Measurements from ENCODE around the gene MED29. TPM values are rescaled to one million over a fixed set of nuclear protein-coding genes. Genes with fewer than 3 reads are reported as not detected.

Gene MED29
- total and polyA plus RNA-seq, 2 of the 13 experiments (the other 11 are each of a cell fraction or from before 2014, with no cell fraction given): 14.0 to 19.7 TPM

- 0 out of 2 replicates have a peak, but pooled peaks have one; percentile 34 for TF ChIP-seq ZNF567 (CRISPR knock-in tag; IDR thresholded peaks at IDR 0.05; ENCODE audit: borderline replicate concordance)
- TF ChIP-seq ZMYM2 (CRISPR knock-in tag; IDR thresholded peaks at IDR 0.05): no peak
- TF ChIP-seq ARNTL (CRISPR knock-in tag; IDR thresholded peaks at IDR 0.05): no peak
- no peak for TF ChIP-seq REXO4 (CRISPR knock-in tag; IDR thresholded peaks at IDR 0.05; ENCODE audit: borderline replicate concordance)
- TF ChIP-seq KLF9 (CRISPR knock-in tag; IDR thresholded peaks at IDR 0.05; ENCODE audit: low read depth): no peak
- no peak for TF ChIP-seq JUND (CRISPR knock-in tag; IDR thresholded peaks at IDR 0.05)
- no peak for TF ChIP-seq SP1 (IDR thresholded peaks at IDR 0.05)
- TF ChIP-seq SP1 (CRISPR knock-in tag; IDR thresholded peaks at IDR 0.05): peak; percentile 84
- peak; percentile 73; the same call in 1 of the 2 replicates for TF ChIP-seq BRD4 (CRISPR knock-in tag; IDR thresholded peaks at IDR 0.05)
- TF ChIP-seq ZBTB20 (CRISPR knock-in tag; IDR thresholded peaks at IDR 0.05; ENCODE audit: borderline replicate concordance, low read depth): peak; percentile 84; the same call in 1 of the 2 replicates
- peak; percentile 58; the same call in 1 of the 2 replicates for TF ChIP-seq HCFC1 (IDR thresholded peaks at IDR 0.05; ENCODE audit: low read depth, low read length)
- no peak for TF ChIP-seq ATM (IDR thresholded peaks at IDR 0.05; ENCODE audit: borderline replicate concordance)
- TF ChIP-seq HOMEZ (CRISPR knock-in tag; IDR thresholded peaks at IDR 0.05; ENCODE audit: low read depth): no peak
- no peak; the same call in 1 of the 2 replicates for TF ChIP-seq ZBTB4 (CRISPR knock-in tag; IDR thresholded peaks at IDR 0.05; ENCODE audit: borderline replicate concordance)
- peak; percentile 66; the same call in 1 of the 2 replicates for TF ChIP-seq MYC (CRISPR knock-in tag; IDR thresholded peaks at IDR 0.05; ENCODE audit: borderline replicate concordance)
- no peak for TF ChIP-seq SMYD3 (CRISPR knock-in tag; IDR thresholded peaks at IDR 0.05)
- TF ChIP-seq PHF8 (CRISPR knock-in tag; IDR thresholded peaks at IDR 0.05): peak; percentile 95
- no peak for TF ChIP-seq ELF4 (CRISPR knock-in tag; IDR thresholded peaks at IDR 0.05; ENCODE audit: borderline replicate concordance)
- TF ChIP-seq ZNF619 (CRISPR knock-in tag; IDR thresholded peaks at IDR 0.05): no peak
- TF ChIP-seq MED13 (CRISPR knock-in tag; IDR thresholded peaks at IDR 0.05): no peak
- no peak for TF ChIP-seq PTBP1 (IDR thresholded peaks at IDR 0.05; ENCODE audit: low read depth, low read length, poor library complexity, severe bottlenecking)
- TF ChIP-seq BCLAF1 (IDR thresholded peaks at IDR 0.05): no peak
Observed at GRCh38 chr19:39341719-39342604, 49.2 kb upstream of the MED29 start, which contains the start of gene SAMD4B (continued).

All from HepG2 (cell line).